HepG2 (cell line): ENCODE measurements around the gene TMEM218. TPM values are rescaled to one million over a fixed set of nuclear protein-coding genes. Genes with fewer than 3 reads are reported as not detected.

Experiments used
- ATAC-seq: fragments of 200-7000 bp; cut with Tn5 transposase; 3 replicates; pipeline ENCODE4 v1.9.1; 2020; ENCODE audit warnings: mild to moderate bottlenecking, moderate library complexity
- BruUV-seq: library from RNA; stranded (reverse); fragments of 400-500 nt; replicated peaks from 2 replicates; lab custom pipeline; 2021; lab: Mats Ljungman, UMichigan
- CTCF ChIA-PET: fragments of 300-600 bp; formaldehyde crosslinking; extraction: SDS; loops from one replicate; lab custom pipeline; 2021; ENCODE audit warnings: low total read pairs, inconsistent platforms, low intra/inter-chr PET ratio; lab: Yijun Ruan, JAX
- POLR2A ChIA-PET: fragments of 350-600 bp; sonication (Branson Sonifier 250); formaldehyde crosslinking; loops from one replicate; lab custom pipeline; 2020; ENCODE audit warnings: antibody characterized with exemption, inconsistent platforms; lab: Yijun Ruan, JAX
- DNase-seq: peaks from one replicate; pipeline ENCODE4 v3.0.0-alpha.2; 2015; ENCODE audit warnings: low spot score
- FAIRE-seq: peaks from 3 replicates; lab custom pipeline; 2011; peaks lifted over from hg19 to GRCh38; lab: Jason Lieb, UNC
- H2AFZ ChIP-seq: one replicate; pipeline ENCODE4 v1.6.1; 2011; ENCODE audit warnings: low read length, inconsistent platforms
- H3K27ac ChIP-seq: fragments of 300-600 bp; 3 replicates; pipeline ENCODE4 v1.8.0; 2011; ENCODE audit warnings: mixed run types, mild to moderate bottlenecking, mixed read lengths, low read length, inconsistent platforms; ENCODE audit not compliant: insufficient read depth; ENCODE audit errors: extremely low read length
- H3K27me3 ChIP-seq, 2 experiments: fragments of 200-600 bp in 1 of 2; 2 replicates in 1 of 2; 3 replicates in 1 of 2; pipeline versions ENCODE4 v1.6.0 to v1.8.0; 2011; ENCODE audit warnings: low read length in 2 of 2, mild to moderate bottlenecking in 2 of 2, moderate library complexity in 2 of 2, inconsistent platforms in 1 of 2; ENCODE audit not compliant: insufficient read depth in 2 of 2, control insufficient read depth in 1 of 2
- H3K36me3 ChIP-seq, 2 experiments: fragments of 200-600 bp in 1 of 2; replicated peaks in 1 of 2; 2 replicates in 1 of 2; 3 replicates in 1 of 2; pipeline versions ENCODE4 v1.5.1 to v1.8.0; 2011; ENCODE audit warnings: low read length in 2 of 2, inconsistent platforms in 1 of 2; ENCODE audit not compliant: insufficient read depth in 2 of 2, control insufficient read depth in 1 of 2
- H3K4me1 ChIP-seq: 2 replicates; pipeline ENCODE4 v1.5.1; 2012; ENCODE audit warnings: low read length, inconsistent platforms; ENCODE audit not compliant: insufficient read depth
- H3K4me2 ChIP-seq: 2 replicates; pipeline ENCODE4 v1.6.0; 2011; ENCODE audit warnings: low read depth, low read length, inconsistent platforms
- H3K4me3 ChIP-seq, 3 experiments: fragments of 200-600 bp in 1 of 3; sonication (generic), shearing (Covaris generic) in 1 of 3; replicated peaks in 1 of 3; 2 replicates each; pipeline ENCODE4 v1.5.1; 2011 to 2016; ENCODE audit warnings: low read length in 3 of 3, inconsistent platforms in 2 of 3, low read depth in 2 of 3, mild to moderate bottlenecking in 2 of 3, control low read depth in 1 of 3, mixed read lengths in 1 of 3; ENCODE audit not compliant: insufficient read depth in 1 of 3
- H3K79me2 ChIP-seq: one replicate; pipeline ENCODE4 v1.6.1; 2011; ENCODE audit warnings: low read length, inconsistent platforms; ENCODE audit not compliant: insufficient read depth
- H3K9ac ChIP-seq: 2 replicates; pipeline ENCODE4 v1.6.0; 2011; ENCODE audit warnings: mild to moderate bottlenecking, low read depth, low read length, inconsistent platforms; ENCODE audit not compliant: insufficient read depth
- H3K9me3 ChIP-seq: 2 replicates; pipeline ENCODE4 v1.5.1; 2012; ENCODE audit warnings: mild to moderate bottlenecking, low read length
- H4K20me1 ChIP-seq: 2 replicates; pipeline ENCODE4 v1.6.0; 2011; ENCODE audit warnings: inconsistent platforms, mild to moderate bottlenecking, low read length, moderate library complexity; ENCODE audit not compliant: insufficient read depth
- FOXP4 ChIP-seq: sonication (generic); formaldehyde crosslinking; IDR thresholded peaks from 2 replicates; pipeline ENCODE4 v1.4.0; 2020; ENCODE audit warnings: missing genetic modification reagents
- GFI1 ChIP-seq: sonication (generic); formaldehyde crosslinking; IDR thresholded peaks from 2 replicates; pipeline ENCODE4 v1.5.0; 2020; ENCODE audit warnings: missing genetic modification reagents, mild to moderate bottlenecking, borderline replicate concordance
- HNF4A ChIP-seq: sonication (generic); formaldehyde crosslinking; IDR thresholded peaks from 2 replicates; pipeline ENCODE4 v1.4.0; 2020; ENCODE audit warnings: missing genetic modification reagents
- IRX3 ChIP-seq: sonication (generic); formaldehyde crosslinking; IDR thresholded peaks from 2 replicates; pipeline ENCODE4 v1.8.1; 2023; ENCODE audit warnings: mild to moderate bottlenecking, low read depth, missing genetic modification reagents, borderline replicate concordance
- KDM5A ChIP-seq: fragments of 200-600 bp; sonication (generic); IDR thresholded peaks from 2 replicates; pipeline ENCODE4 v1.7.0; 2018; ENCODE audit warnings: antibody characterized with exemption, mild to moderate bottlenecking, low read length, borderline replicate concordance
- MED1 ChIP-seq: sonication (generic); formaldehyde crosslinking; IDR thresholded peaks from 2 replicates; pipeline ENCODE4 v1.4.0; 2020; ENCODE audit warnings: missing genetic modification reagents
- MLX ChIP-seq: IDR thresholded peaks from 2 replicates; pipeline ENCODE4 v1.6.1; 2016
- MTERF4 ChIP-seq: sonication (generic); formaldehyde crosslinking; IDR thresholded peaks from 2 replicates; pipeline ENCODE4 v1.8.0; 2023; ENCODE audit warnings: mild to moderate bottlenecking, missing genetic modification reagents
- SP4 ChIP-seq: sonication (generic); formaldehyde crosslinking; IDR thresholded peaks from 2 replicates; pipeline ENCODE4 v1.8.1; 2023; ENCODE audit warnings: mild to moderate bottlenecking, missing genetic modification reagents
- SRSF4 ChIP-seq: fragments of 200-400 bp; formaldehyde crosslinking; IDR thresholded peaks from one replicate; pipeline ENCODE4 v1.6.1; 2018; ENCODE audit warnings: mild to moderate bottlenecking, low read depth, low read length, moderate library complexity; ENCODE audit not compliant: poor library complexity, severe bottlenecking
- SYNCRIP ChIP-seq: fragments of 200-400 bp; formaldehyde crosslinking; IDR thresholded peaks from 2 replicates; pipeline ENCODE4 v1.6.1; 2018; ENCODE audit warnings: mild to moderate bottlenecking, low read depth, low read length; ENCODE audit not compliant: insufficient read depth
- ZBTB1 ChIP-seq: sonication (generic); formaldehyde crosslinking; IDR thresholded peaks from 2 replicates; pipeline ENCODE4 v1.4.0; 2020; ENCODE audit warnings: missing genetic modification reagents, borderline replicate concordance
- ZNF292 ChIP-seq: sonication (generic); formaldehyde crosslinking; IDR thresholded peaks from 2 replicates; pipeline ENCODE4 v1.8.1; 2022; ENCODE audit warnings: mild to moderate bottlenecking, low read depth, missing genetic modification reagents, borderline replicate concordance
- ZNF557 ChIP-seq: sonication (generic); formaldehyde crosslinking; IDR thresholded peaks from 2 replicates; pipeline ENCODE4 v1.4.0; 2020; ENCODE audit warnings: missing genetic modification reagents
- ZNF605 ChIP-seq: sonication (generic); formaldehyde crosslinking; IDR thresholded peaks from 2 replicates; pipeline ENCODE4 v1.8.0; 2022; ENCODE audit warnings: mild to moderate bottlenecking, missing genetic modification reagents
- WGBS: methylation state at CpG from one replicate; pipeline ENCODE4 v1.1.6; 2017; ENCODE audit warnings: low lambda C conversion rate; 5-methylcytosine and 5-hydroxymethylcytosine counted together
- in situ Hi-C: cut with HindIII; loops from 2 replicates; pipeline ENCODE4 v1.10.0; 2017; ENCODE audit warnings: low pct_unique_long_range_greater_than_20kb; ENCODE audit not compliant: extremely low pct_ligation_motif_present
- intact Hi-C: fragments of 100-400 bp; cut with micrococcal nuclease; formaldehyde crosslinking; loops from one replicate; pipeline ENCODE4 v1.10.0; 2022; ENCODE audit not compliant: unreplicated experiment
- polyA plus RNA-seq, 8 experiments: library from polyadenylated mRNA; depleted of rRNA in 3 of 8; stranded (reverse) in 7 of 8; unstranded in 1 of 8; fragments of >200 nt; fragmentation: Illumina TruSeq in 4 of 8; extraction: Trizol in 4 of 8; gene quantifications; 2 replicates each; pipeline versions ENCODE4 v1.2.1 to v1.2.3, GENCODE V29; 2011 to 2016; ENCODE audit warnings: low read depth in 4 of 8, missing spikeins in 1 of 8, mixed read lengths in 1 of 8; ENCODE audit not compliant: insufficient read depth in 1 of 8
- total RNA-seq, 5 experiments: library from RNA; depleted of rRNA; stranded (reverse); fragments of >200 nt; fragmentation: Illumina TruSeq; extraction: Trizol; gene quantifications; 2 replicates each; pipeline ENCODE4 v1.2.3, GENCODE V29; 2016; ENCODE audit warnings: low read depth in 1 of 5
- TF ChIP-seq, protein P1 (sequence below): sonication (generic); formaldehyde crosslinking; IDR thresholded peaks from 2 replicates; pipeline ENCODE4 v1.5.0; 2020; ENCODE audit warnings: missing genetic modification reagents, mild to moderate bottlenecking, borderline replicate concordance
- TF ChIP-seq, protein P2 (sequence below): sonication (generic); formaldehyde crosslinking; IDR thresholded peaks from 2 replicates; pipeline ENCODE4 v1.8.0; 2022; ENCODE audit warnings: mild to moderate bottlenecking, missing genetic modification reagents; ENCODE audit not compliant: insufficient replicate concordance

The TMEM218 gene
- total and polyA plus RNA-seq, 2 of the 13 experiments (the other 11 are each of a cell fraction or from before 2014, with no cell fraction given), result 11.8 to 14.0 TPM

DNA sequence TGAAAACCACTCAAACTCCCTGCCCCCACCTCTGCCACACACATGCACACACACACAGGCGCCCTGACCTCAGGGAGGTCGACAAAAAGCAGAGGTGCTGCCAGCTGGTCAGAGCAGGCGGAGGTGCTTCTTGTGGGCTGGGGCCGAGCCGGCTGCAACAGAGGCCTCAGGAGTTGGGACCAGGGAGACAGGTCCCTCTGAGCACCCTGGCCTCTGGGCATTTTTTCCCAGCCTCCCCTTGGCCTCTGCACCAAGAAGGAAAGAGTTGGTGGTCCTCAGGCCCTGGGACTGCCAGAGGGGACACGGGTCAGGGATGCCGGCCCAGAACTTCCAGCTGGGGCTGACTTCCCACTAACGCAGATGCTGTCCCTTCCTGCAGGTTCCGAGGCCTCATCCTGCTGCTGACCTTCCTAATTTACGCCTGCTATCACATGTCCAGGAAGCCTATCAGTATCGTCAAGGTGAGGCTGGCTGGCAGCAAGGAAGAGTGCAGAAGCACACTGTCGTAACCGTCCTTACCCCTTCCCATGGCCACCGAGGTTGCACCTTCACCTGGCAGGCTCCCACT is 35.0 kb downstream of the TMEM218 start (continued):
- TF ChIP-seq, protein P1, sequence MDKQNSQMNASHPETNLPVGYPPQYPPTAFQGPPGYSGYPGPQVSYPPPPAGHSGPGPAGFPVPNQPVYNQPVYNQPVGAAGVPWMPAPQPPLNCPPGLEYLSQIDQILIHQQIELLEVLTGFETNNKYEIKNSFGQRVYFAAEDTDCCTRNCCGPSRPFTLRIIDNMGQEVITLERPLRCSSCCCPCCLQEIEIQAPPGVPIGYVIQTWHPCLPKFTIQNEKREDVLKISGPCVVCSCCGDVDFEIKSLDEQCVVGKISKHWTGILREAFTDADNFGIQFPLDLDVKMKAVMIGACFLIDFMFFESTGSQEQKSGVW (CRISPR knock-in tag), result no peak
- TF ChIP-seq SRSF4, result no peak
- TF ChIP-seq MLX (CRISPR knock-in tag), result no peak
- no peak for TF ChIP-seq IRX3 (CRISPR knock-in tag)

GRCh38 chr11:125075900-125076317 is 35.5 kb downstream of the TMEM218 start:
- ATAC-seq (no peak), DNase-seq (no peak), FAIRE-seq (no peak)
- intact Hi-C loops, result no loop called here
- Histone ChIP-seq H3K9ac (no peak overlapping the region), H3K9me3 (no peaks in the 10 kb centered on the region), H3K27me3 (peaks cover 0 to 4% of the 10 kb centered on the region in 2 experiments; a peak in 1 of 5 replicates), H4K20me1 (no peaks in the 10 kb centered on the region), H3K4me2 (no peak overlapping the region), H3K4me3 (no peak overlapping the region), H3K4me1 (peaks cover 52% of the 10 kb centered on the region), H3K79me2 (no peaks in the 10 kb centered on the region), H3K36me3 (no peaks in the 10 kb centered on the region), H2AFZ (no peak overlapping the region), H3K27ac (no peak overlapping the region)
- WGBS, result 76% methylated on average over 11 of the region's 11 CpGs
- POLR2A ChIA-PET, result no interaction called here
- BruUV-seq, result no TSS peak
- CTCF ChIA-PET, result no interaction called here
- in situ Hi-C loops, result no loop called here
- TF ChIP-seq ZNF605 (CRISPR knock-in tag) (no peak), ZBTB1 (CRISPR knock-in tag) (no peak), SYNCRIP (no peak), KDM5A (no peak), FOXP4 (CRISPR knock-in tag) (no peak), ZNF557 (CRISPR knock-in tag) (no peak), ZNF292 (CRISPR knock-in tag) (no peak), HNF4A (no peak), GFI1 (CRISPR knock-in tag) (no peak), MED1 (CRISPR knock-in tag) (no peak), SP4 (CRISPR knock-in tag) (no peak), MTERF4 (CRISPR knock-in tag) (no peak)
- TF ChIP-seq, protein P2, sequence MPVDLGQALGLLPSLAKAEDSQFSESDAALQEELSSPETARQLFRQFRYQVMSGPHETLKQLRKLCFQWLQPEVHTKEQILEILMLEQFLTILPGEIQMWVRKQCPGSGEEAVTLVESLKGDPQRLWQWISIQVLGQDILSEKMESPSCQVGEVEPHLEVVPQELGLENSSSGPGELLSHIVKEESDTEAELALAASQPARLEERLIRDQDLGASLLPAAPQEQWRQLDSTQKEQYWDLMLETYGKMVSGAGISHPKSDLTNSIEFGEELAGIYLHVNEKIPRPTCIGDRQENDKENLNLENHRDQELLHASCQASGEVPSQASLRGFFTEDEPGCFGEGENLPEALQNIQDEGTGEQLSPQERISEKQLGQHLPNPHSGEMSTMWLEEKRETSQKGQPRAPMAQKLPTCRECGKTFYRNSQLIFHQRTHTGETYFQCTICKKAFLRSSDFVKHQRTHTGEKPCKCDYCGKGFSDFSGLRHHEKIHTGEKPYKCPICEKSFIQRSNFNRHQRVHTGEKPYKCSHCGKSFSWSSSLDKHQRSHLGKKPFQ, result no peak
